Measurements from ENCODE around the gene ARPC5L. TPM values are rescaled to one million over a fixed set of nuclear protein-coding genes. Genes with fewer than 3 reads are reported as not detected.

Gene ARPC5L
- total RNA-seq, 2 experiments from 2014 or later: 51.9 to 95.9 TPM

DNA sequence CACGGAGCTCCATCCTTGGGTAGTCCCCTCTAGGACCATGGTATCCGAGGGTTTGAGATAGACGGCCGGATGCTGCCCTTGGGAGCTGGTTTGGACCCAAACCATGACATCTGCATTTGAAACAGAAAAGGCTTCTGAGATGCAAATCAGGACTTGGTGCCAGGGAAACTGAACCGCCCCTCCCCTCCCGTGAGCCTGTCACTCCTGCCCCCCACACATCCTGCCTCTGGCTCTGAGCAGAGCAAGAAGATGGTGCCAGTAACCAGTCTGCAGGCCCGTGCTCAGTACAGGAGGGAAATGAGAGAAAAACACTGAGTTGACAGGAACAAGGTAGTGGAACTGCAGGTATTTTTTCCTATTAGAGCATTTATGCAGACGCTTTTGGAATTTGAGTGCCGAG lies 18.6 kb downstream of the ARPC5L start:
- Mint-ChIP-seq H3K4me3 (no peak overlapping the region), H3K27me3 (no peaks in the 10 kb centered on the region), H3K4me1 (no peaks in the 10 kb centered on the region), H3K27ac (no peak overlapping the region), H3K9me3 (ENCODE audit: low read depth) (no peaks in the 10 kb centered on the region), H3K36me3 (ENCODE audit: low read depth) (peaks cover 48% of the 10 kb centered on the region)
- DNase-seq (no peak), ATAC-seq (no peak)
- CTCF ChIA-PET: interaction anchor here (1.2 to 1.3 kb wide), 2 partner anchors 27 to 37 kb away, joined by 3 to 4 read pairs; partner anchors contain the start of gene WDR38
- intact Hi-C loops (cut with DNase I, micrococcal nuclease): no loop called here
- POLR2A ChIA-PET: no interaction called here

DNA sequence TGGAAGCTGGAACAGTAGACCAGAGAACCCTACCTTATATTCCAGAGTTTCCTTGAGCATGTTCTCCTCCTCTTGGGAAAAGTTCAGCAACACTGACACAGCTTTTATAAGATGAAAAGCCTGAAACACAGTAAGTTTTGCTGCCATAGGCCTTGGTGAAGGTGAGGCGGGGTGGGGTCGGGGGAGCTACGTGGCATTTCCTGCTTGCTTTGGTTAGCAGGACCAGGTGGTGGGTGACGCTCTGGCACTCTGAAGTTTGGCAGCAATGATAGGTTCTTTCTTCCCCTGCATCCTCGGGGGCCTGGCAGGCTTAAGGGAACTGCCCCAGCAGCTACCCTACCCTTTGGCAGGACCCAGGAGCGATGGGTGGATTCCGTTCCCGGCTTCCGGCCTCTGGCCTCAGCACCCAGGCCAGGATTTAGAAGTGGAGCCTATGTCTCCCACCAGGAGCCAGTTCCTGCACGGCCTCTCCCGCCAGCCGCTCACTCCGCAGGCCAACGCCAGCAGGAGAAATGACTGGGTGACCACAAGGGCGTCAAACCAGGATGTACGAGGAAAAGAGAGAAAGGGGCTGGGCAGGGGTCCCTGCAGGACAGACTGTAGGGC lies 19.3 kb downstream of the ARPC5L start:
- peaks cover 51% of the 10 kb centered on the region for H3K36me3 Mint-ChIP-seq (ENCODE audit: low read depth)
- H3K27ac Mint-ChIP-seq: no peak overlapping the region
- ATAC-seq (no peak), DNase-seq (no peak)
- no peak overlapping the region for H3K4me3 Mint-ChIP-seq
- H3K9me3 Mint-ChIP-seq (ENCODE audit: low read depth): no peaks in the 10 kb centered on the region
- no peaks in the 10 kb centered on the region for H3K27me3 Mint-ChIP-seq
- POLR2A ChIA-PET: no interaction called here
- intact Hi-C loops (cut with DNase I, micrococcal nuclease): no loop called here
- H3K4me1 Mint-ChIP-seq: no peaks in the 10 kb centered on the region
- CTCF ChIA-PET: interaction anchor here (0.6 to 1.4 kb wide), 4 partner anchors 13 to 63 kb away, joined by 3 to 4 read pairs (median 4); partner anchors contain the start of gene WDR38

DNA sequence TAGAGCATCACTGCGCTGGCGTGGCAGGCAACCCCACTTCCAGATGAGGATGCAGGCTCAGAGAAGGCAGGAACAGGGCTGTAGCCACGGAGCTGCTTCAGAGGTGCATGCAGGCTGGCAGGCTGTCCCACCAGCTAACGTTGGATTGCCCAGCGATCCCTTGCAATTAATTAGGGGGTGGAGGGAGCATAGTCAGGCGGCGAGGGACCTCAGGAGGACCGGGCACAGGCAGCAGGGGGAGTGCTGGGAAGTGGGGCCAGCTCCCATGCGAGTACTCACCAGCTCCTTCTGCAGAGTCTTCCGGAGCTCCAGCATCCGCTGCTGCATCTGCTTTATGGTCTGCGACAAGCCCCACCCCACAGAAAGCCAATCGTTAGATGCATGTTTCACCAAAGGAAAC lies 20.3 kb downstream of the ARPC5L start:
- Mint-ChIP-seq H3K27me3 (no peaks in the 10 kb centered on the region), H3K4me3 (no peak overlapping the region), H3K4me1 (no peaks in the 10 kb centered on the region), H3K9me3 (ENCODE audit: low read depth) (no peaks in the 10 kb centered on the region), H3K36me3 (ENCODE audit: low read depth) (peaks cover 55% of the 10 kb centered on the region), H3K27ac (no peak overlapping the region)
- ChIA-PET CTCF (interaction anchor here (1.4 kb wide), 1 partner anchor 12 kb away, joined by 4 read pairs; no protein-coding TSS in a partner anchor), POLR2A (no interaction called here)
- intact Hi-C loops (cut with DNase I, micrococcal nuclease): no loop called here
- no peak for ATAC-seq
- no peak for DNase-seq

DNA sequence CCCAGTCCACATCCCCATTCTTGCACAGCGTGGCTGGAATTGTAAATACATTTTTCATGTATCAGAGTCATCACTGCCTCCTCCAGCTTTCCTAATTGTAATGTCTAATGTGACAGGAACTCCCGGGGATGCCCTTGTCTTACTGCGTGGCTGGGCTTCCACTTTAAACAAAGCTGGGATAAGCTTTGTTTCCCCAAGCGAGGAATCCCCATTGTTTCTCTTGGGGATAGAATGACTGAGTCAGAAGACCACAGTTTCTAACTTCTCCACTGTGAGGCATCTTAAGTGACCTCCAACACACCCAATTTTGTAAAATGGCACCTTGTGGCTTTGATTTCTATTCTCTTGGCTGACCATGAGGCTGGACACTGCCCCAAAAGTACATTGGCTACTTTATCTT lies 22.4 kb downstream of the ARPC5L start:
- H3K27me3 Mint-ChIP-seq: no peaks in the 10 kb centered on the region
- DNase-seq: no peak
- ChIA-PET CTCF (interaction anchor here (0.9 kb wide), 1 partner anchor 10 kb away, joined by 5 read pairs; no protein-coding TSS in a partner anchor), POLR2A (no interaction called here)
- no peaks in the 10 kb centered on the region for H3K4me1 Mint-ChIP-seq
- no peak overlapping the region for H3K27ac Mint-ChIP-seq
- H3K36me3 Mint-ChIP-seq (ENCODE audit: low read depth): peaks cover 49% of the 10 kb centered on the region
- intact Hi-C loops (cut with DNase I, micrococcal nuclease): no loop called here
- ATAC-seq: no peak
- no peak overlapping the region for H3K4me3 Mint-ChIP-seq
- H3K9me3 Mint-ChIP-seq (ENCODE audit: low read depth): no peaks in the 10 kb centered on the region

DNA sequence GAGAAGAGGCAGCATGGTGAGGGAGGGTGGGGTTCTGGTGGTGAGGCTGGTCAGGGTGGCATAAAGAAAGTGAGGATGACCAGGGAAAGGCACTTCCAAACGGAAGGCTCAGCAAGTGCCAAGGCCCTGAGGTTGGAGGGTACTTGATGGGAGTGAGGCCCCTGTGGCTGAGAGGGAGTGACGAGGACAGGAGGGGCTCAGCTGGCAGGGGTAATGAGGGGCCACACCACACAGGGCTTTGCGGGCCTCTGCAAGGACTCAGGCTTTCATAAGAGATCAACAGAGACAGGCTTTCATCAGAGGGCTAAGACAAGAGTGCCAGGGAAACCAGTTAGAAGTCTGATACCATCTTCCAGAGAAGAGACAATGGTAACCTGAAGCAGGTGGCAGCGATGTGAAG lies 23.6 kb downstream of the ARPC5L start:
- intact Hi-C loops (cut with DNase I, micrococcal nuclease): no loop called here
- DNase-seq: no peak
- Mint-ChIP-seq H3K4me1 (no peaks in the 10 kb centered on the region), H3K27me3 (no peaks in the 10 kb centered on the region), H3K36me3 (ENCODE audit: low read depth) (peaks cover 60% of the 10 kb centered on the region), H3K27ac (no peak overlapping the region), H3K9me3 (ENCODE audit: low read depth) (no peaks in the 10 kb centered on the region), H3K4me3 (no peak overlapping the region)
- POLR2A ChIA-PET: no interaction called here
- ATAC-seq: no peak
- CTCF ChIA-PET: interaction anchor here (0.9 kb wide), 1 partner anchor 32 kb away, joined by 3 read pairs; the partner anchor contains the start of gene WDR38

DNA sequence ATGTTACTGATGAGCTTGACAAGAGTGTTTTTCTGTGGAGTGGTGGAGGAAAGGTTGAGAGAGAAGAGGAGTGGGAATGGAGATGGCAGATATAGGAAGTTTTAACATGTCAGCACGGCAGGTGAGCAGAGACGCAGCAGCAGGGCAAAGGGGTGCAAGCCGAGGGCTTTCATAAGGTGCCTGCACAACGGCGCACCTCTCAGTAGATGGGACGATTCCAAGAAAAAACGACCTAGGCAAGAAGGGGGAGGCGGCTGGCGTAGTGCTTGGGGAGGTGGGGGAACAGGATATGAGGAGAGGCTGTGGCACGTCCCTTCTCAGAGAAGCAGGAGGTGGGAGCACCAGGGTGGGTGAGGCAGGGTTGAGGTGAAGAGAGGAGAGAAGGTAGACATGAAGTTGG lies 24.5 kb downstream of the ARPC5L start:
- intact Hi-C loops (cut with DNase I, micrococcal nuclease): no loop called here
- Mint-ChIP-seq H3K36me3 (ENCODE audit: low read depth) (peaks cover 67% of the 10 kb centered on the region), H3K27ac (no peak overlapping the region), H3K27me3 (no peaks in the 10 kb centered on the region), H3K4me3 (no peak overlapping the region), H3K4me1 (no peaks in the 10 kb centered on the region), H3K9me3 (ENCODE audit: low read depth) (no peaks in the 10 kb centered on the region)
- DNase-seq (no peak), ATAC-seq (no peak)
- ChIA-PET POLR2A (no interaction called here), CTCF (interaction anchor here (0.6 to 0.9 kb wide), 2 partner anchors 33 to 268 kb away, joined by 3 read pairs; partner anchors contain the start of gene WDR38)

DNA sequence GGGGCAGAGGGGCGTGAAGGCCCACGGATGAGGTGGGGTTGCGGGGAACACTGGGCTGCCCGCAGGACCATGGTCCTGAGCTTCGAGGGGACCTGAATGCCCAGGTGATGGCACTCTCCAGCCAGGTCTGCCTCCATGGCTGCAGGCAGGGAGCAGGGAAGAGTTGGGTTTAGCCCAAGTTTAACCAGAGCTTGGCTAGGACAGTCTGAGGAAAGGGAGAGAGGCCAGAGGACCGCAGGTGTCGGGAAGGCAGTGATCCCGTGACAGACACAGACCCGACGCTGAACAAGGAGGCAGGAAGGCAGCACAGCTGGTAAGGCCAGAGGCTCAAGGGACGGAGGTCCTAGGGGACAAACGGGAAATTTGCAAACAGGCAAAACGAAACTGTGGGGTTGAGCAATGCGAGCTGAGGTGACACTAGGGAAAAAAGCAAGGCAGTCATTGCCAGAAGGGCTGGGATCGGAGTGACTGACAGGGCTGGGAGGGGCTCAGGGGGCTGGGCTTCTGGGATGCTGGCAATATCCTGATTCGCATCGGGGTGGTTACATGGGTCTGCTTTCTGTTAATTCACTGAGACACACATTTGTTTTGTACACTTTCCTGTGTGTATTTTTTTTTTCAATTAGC lies 25.0 kb downstream of the ARPC5L start:
- ATAC-seq (no peak), DNase-seq (no peak)
- no peaks in the 10 kb centered on the region for H3K9me3 Mint-ChIP-seq (ENCODE audit: low read depth)
- CTCF ChIA-PET: interaction anchor here (0.6 to 0.7 kb wide), 2 partner anchors 38 to 268 kb away, joined by 3 read pairs; no protein-coding TSS in a partner anchor
- intact Hi-C loops (cut with DNase I, micrococcal nuclease): no loop called here
- no peaks in the 10 kb centered on the region for H3K27me3 Mint-ChIP-seq
- H3K4me1 Mint-ChIP-seq: no peaks in the 10 kb centered on the region
- peaks cover 65% of the 10 kb centered on the region for H3K36me3 Mint-ChIP-seq (ENCODE audit: low read depth)
- POLR2A ChIA-PET: no interaction called here
- no peak overlapping the region for H3K27ac Mint-ChIP-seq
- H3K4me3 Mint-ChIP-seq: no peak overlapping the region

DNA sequence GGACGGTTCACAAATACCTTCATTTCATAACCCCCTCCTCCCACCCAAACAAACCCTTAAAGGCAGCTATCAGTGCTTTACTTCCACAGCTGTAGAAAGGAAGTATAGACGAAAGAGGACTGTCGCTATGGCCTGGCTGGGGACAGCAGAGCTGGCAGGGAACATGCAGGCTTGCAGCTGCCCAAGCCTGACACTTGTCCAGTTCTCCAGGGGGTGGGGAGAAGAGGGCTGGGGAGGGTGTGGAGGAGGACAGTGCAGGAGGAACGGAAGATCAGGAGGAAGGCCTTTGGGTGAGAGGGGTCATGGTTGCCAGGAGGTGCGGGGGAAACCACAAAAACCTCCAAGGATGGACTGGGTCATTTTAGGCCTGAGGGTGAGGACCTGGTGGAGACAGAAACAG lies 25.9 kb downstream of the ARPC5L start:
- Mint-ChIP-seq H3K9me3 (ENCODE audit: low read depth) (no peaks in the 10 kb centered on the region), H3K27ac (no peak overlapping the region), H3K4me3 (no peak overlapping the region), H3K27me3 (no peaks in the 10 kb centered on the region), H3K4me1 (no peaks in the 10 kb centered on the region), H3K36me3 (ENCODE audit: low read depth) (peaks cover 68% of the 10 kb centered on the region)
- POLR2A ChIA-PET: no interaction called here
- DNase-seq (no peak), ATAC-seq (no peak)
- CTCF ChIA-PET: interaction anchor here (0.7 kb wide), 2 partner anchors 39 to 296 kb away, joined by 3 read pairs; no protein-coding TSS in a partner anchor
- intact Hi-C loops (cut with DNase I, micrococcal nuclease): no loop called here

DNA sequence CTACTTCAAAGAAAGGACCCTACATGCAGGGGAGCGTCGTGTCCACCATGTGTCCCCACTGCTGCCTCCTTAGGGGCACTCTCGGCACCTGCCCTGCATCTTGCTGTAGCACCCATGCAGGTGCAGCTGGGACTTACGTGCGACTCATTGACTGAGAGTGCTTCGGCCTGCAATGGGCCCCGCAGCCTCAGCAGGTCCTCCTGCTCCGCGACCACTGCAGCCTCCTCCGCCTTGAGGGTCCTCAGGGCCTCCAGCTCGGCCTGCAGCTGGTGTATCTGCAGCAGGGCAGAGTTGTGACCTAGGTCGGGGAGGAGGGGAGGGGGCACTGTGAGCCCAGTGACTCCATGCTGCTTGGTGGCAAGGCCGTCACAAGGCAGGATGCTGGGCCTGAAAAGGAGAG lies 27.1 kb downstream of the ARPC5L start:
- intact Hi-C loops (cut with DNase I, micrococcal nuclease): no loop called here
- CTCF ChIA-PET: interaction anchor here (1.1 kb wide), 1 partner anchor 34 kb away, joined by 3 read pairs; no protein-coding TSS in a partner anchor

DNA sequence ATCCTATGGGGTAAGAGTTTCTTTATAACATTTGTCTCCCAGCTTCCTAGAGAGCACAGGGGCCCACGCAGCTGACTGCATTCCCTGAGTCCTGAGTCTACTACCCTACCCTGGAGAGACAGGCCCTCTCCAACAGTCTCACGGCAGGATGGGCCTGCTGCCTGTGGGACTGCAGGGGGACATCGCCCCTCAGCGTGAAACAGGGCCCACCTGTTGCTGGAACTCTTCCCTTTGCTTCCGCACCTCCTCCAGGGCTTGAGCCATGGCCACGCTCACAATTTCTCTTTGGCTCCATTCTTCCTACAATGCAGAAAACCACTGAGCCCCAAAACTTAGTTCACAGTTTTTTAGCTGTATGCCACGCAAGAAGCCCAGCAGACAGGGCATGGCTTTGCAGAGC lies 28.2 kb downstream of the ARPC5L start:
- POLR2A ChIA-PET: no interaction called here
- no peak for DNase-seq
- ATAC-seq: no peak
- Mint-ChIP-seq H3K4me3 (no peak overlapping the region), H3K4me1 (peaks cover 6% of the 10 kb centered on the region), H3K27ac (no peak overlapping the region), H3K36me3 (ENCODE audit: low read depth) (peaks cover 79% of the 10 kb centered on the region), H3K27me3 (no peaks in the 10 kb centered on the region), H3K9me3 (ENCODE audit: low read depth) (no peaks in the 10 kb centered on the region)
- intact Hi-C loops (cut with DNase I, micrococcal nuclease): no loop called here
- CTCF ChIA-PET: interaction anchor here (0.7 kb wide), 1 partner anchor 1455 kb away, joined by 3 read pairs; no protein-coding TSS in a partner anchor

More for the DNA sequence above, 27.1 kb downstream of the ARPC5L start:
- Mint-ChIP-seq H3K27ac (no peak overlapping the region), H3K36me3 (ENCODE audit: low read depth) (peaks cover 77% of the 10 kb centered on the region), H3K9me3 (ENCODE audit: low read depth) (no peaks in the 10 kb centered on the region), H3K27me3 (no peaks in the 10 kb centered on the region), H3K4me3 (no peak overlapping the region), H3K4me1 (no peaks in the 10 kb centered on the region)
- no peak for DNase-seq
- no peak for ATAC-seq
- POLR2A ChIA-PET: no interaction called here

DNA sequence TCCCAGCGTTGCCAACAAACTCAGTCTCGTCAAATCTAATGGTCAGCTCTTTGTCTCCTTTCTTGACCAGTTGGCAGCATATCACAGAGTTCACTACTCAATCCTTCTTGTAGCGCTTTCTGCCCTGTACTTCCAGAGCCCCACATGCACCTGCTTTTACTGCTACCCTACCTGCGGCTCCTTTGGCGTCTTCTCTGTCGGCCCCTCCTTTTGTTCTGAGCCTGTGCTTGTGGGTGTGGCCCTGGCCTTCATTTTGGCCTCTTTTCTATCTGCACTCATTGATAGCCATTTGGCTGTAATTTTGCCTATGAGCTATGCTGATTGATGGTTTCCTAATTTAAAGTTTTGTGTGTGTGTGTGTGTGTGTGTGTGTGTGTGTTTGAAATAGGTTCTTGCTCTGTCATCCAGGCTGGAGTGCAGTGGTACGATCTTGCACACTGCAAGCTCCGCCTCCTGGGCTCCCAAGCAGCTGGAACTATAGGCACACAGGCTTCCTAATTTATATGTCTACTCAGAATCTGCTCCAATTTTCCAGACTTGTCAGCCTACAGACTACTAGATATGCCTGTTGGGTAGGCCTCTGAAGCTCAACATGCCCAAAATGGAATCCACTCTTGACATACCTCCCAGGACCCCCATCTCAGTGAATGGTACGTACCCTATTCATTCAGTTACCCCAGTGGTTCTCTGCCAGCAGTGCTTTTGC lies 32.3 kb downstream of the ARPC5L start:
- H3K27me3 Mint-ChIP-seq: no peaks in the 10 kb centered on the region
- POLR2A ChIA-PET: no interaction called here
- H3K27ac Mint-ChIP-seq: no peak overlapping the region

More for the DNA sequence above, 32.3 kb downstream of the ARPC5L start:
- intact Hi-C loops (cut with DNase I, micrococcal nuclease): loop anchor here in 1 of 2 experiments (1.0 to 2.0 kb wide), 2 partner anchors 23 to 120 kb away; no protein-coding TSS in a partner anchor
- CTCF ChIA-PET: interaction anchor here (0.5 to 1.3 kb wide), 9 partner anchors 10 to 398 kb away, joined by 3 to 5 read pairs (median 4); partner anchors contain the start of gene WDR38
- Mint-ChIP-seq H3K4me3 (no peak overlapping the region), H3K9me3 (ENCODE audit: low read depth) (no peaks in the 10 kb centered on the region), H3K4me1 (peaks cover 10% of the 10 kb centered on the region), H3K36me3 (ENCODE audit: low read depth) (peaks cover 65% of the 10 kb centered on the region)
- no peak for DNase-seq
- no peak for ATAC-seq
